Loucy (cell line): Measurements from ENCODE around the gene GJA3.

Source experiments
- H2AFZ ChIP-seq: fragments of 200-600 bp; sonication (generic); 2 replicates; pipeline ENCODE4 v1.6.0; 2016; ENCODE audit warnings: antibody characterized with exemption, mild to moderate bottlenecking, low read length, moderate library complexity
- H3F3A ChIP-seq: fragments of 200-600 bp; 2 replicates; pipeline ENCODE4 v1.6.0; 2016; ENCODE audit warnings: antibody characterized with exemption, low read depth, mild to moderate bottlenecking
- H3K27me3 ChIP-seq: fragments of 200-600 bp; sonication (generic); 2 replicates; pipeline ENCODE4 v1.6.1; 2014; ENCODE audit warnings: low read length, mild to moderate bottlenecking; ENCODE audit not compliant: insufficient read depth, poor library complexity, severe bottlenecking
- H3K36me3 ChIP-seq: fragments of 200-600 bp; sonication (generic); 2 replicates; pipeline ENCODE4 v1.6.1; 2016; ENCODE audit warnings: low read length; ENCODE audit not compliant: insufficient read depth
- H3K4me1 ChIP-seq: fragments of 200-600 bp; sonication (generic); 2 replicates; pipeline ENCODE4 v1.5.1; 2014; ENCODE audit warnings: low read length, mild to moderate bottlenecking; ENCODE audit not compliant: insufficient read depth, poor library complexity, severe bottlenecking
- H3K4me2 ChIP-seq: fragments of 200-600 bp; sonication (generic); 2 replicates; pipeline ENCODE4 v1.6.0; 2014; ENCODE audit warnings: antibody characterized with exemption, low read length, low read depth, mild to moderate bottlenecking; ENCODE audit not compliant: poor library complexity, severe bottlenecking
- H3K4me3 ChIP-seq: fragments of 200-600 bp; sonication (generic); 2 replicates; pipeline ENCODE4 v1.5.1; 2014; ENCODE audit warnings: low read length, mild to moderate bottlenecking, mixed read lengths; ENCODE audit not compliant: poor library complexity, severe bottlenecking
- H3K79me2 ChIP-seq: fragments of 200-600 bp; sonication (generic); 2 replicates; pipeline ENCODE4 v1.6.1; 2014; ENCODE audit warnings: low read length; ENCODE audit not compliant: insufficient read depth
- H3K9ac ChIP-seq: fragments of 200-600 bp; sonication (generic); 2 replicates; pipeline ENCODE4 v1.6.0; 2014; ENCODE audit warnings: mild to moderate bottlenecking, low read depth, low read length, moderate library complexity; ENCODE audit not compliant: poor library complexity, severe bottlenecking
- H3K9me2 ChIP-seq: fragments of 200-600 bp; sonication (generic); replicated peaks from 2 replicates; pipeline ENCODE4 v1.6.1; 2016; ENCODE audit warnings: low read depth, low read length, mixed read lengths
- H3K9me3 ChIP-seq: fragments of 200-600 bp; sonication (generic); 2 replicates; pipeline ENCODE4 v1.6.1; 2014; ENCODE audit warnings: mild to moderate bottlenecking, antibody characterized with exemption, low read length, low read depth; ENCODE audit not compliant: insufficient read depth
- H4K20me1 ChIP-seq: fragments of 200-600 bp; sonication (generic); 2 replicates; pipeline ENCODE4 v1.6.0; 2014; ENCODE audit warnings: antibody characterized with exemption, low read length, mild to moderate bottlenecking; ENCODE audit not compliant: insufficient read depth, poor library complexity, severe bottlenecking
- CTCF ChIP-seq: fragments of 200-600 bp; sonication (generic); conservative IDR thresholded peaks from 2 replicates; pipeline ENCODE4 v1.5.1; 2014; ENCODE audit warnings: mild to moderate bottlenecking, antibody characterized with exemption, low read length
- EZH2phosphoT487 ChIP-seq: fragments of 200-600 bp; IDR thresholded peaks from 2 replicates; pipeline ENCODE4 v1.6.1; 2018; ENCODE audit warnings: antibody characterized with exemption, mild to moderate bottlenecking, moderate library complexity, borderline replicate concordance

Gene GJA3

GRCh38 chr13:20102525-20103180 lies 58.2 kb downstream of the GJA3 start:
- H3K9me3 ChIP-seq, result no peaks in the 10 kb centered on the region
- no peaks in the 10 kb centered on the region for H3K27me3 ChIP-seq
- no peaks in the 10 kb centered on the region for H3K36me3 ChIP-seq
- no peaks in the 10 kb centered on the region for H3F3A ChIP-seq
- H3K4me3 ChIP-seq, result no peak overlapping the region
- no peak overlapping the region for H3K9ac ChIP-seq
- H3K4me2 ChIP-seq, result no peak overlapping the region
- peak overlapping the region; percentile 18; the same call in 1 of the 2 replicates for H2AFZ ChIP-seq
- no peaks in the 10 kb centered on the region for H3K9me2 ChIP-seq
- no peaks in the 10 kb centered on the region for H3K79me2 ChIP-seq
- peaks cover 26% of the 10 kb centered on the region for H3K4me1 ChIP-seq
- no peaks in the 10 kb centered on the region for H4K20me1 ChIP-seq
- TF ChIP-seq EZH2phosphoT487 (no peak), CTCF (no peak)

GRCh38 chr13:20101467-20102316 lies 59.2 kb downstream of the GJA3 start:
- Histone ChIP-seq H3K27me3 (no peaks in the 10 kb centered on the region), H4K20me1 (no peaks in the 10 kb centered on the region), H3K9me3 (no peaks in the 10 kb centered on the region), H3K4me2 (peak overlapping the region; percentile 50), H3K9ac (no peak overlapping the region), H3K36me3 (no peaks in the 10 kb centered on the region), H3K79me2 (no peaks in the 10 kb centered on the region), H3K4me1 (peaks cover 26% of the 10 kb centered on the region), H3K4me3 (peak overlapping the region; percentile 41), H3K9me2 (no peaks in the 10 kb centered on the region), H2AFZ (peak overlapping the region; percentile 18), H3F3A (no peaks in the 10 kb centered on the region)
- no peak for TF ChIP-seq EZH2phosphoT487
- TF ChIP-seq CTCF, result no peak

DNA sequence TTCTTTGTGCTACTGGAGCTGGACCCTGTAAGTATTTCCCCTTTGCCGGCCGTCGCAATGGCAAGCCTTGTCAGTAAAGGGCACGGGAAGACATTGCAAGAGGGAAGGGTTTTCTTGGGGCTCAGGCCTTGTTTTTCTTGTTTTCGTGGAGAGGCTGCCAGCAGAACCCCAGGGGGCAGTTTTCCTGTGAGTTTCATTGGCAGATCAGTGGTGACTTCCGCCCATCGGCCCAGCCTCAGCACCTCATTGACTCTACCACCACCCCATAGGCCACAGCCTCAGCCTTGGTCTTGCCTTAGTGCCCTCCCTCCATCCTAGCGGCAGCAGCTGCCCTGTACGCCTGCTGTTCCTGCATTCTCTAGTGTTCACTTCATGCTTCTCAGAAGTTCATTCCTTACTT lies 61.5 kb downstream of the GJA3 start:
- Histone ChIP-seq H3K9ac (no peak overlapping the region), H3K79me2 (no peaks in the 10 kb centered on the region), H3K27me3 (no peaks in the 10 kb centered on the region), H4K20me1 (no peaks in the 10 kb centered on the region), H3K4me1 (peaks cover 26% of the 10 kb centered on the region), H3K9me2 (no peaks in the 10 kb centered on the region), H3K4me3 (no peak overlapping the region), H3F3A (no peaks in the 10 kb centered on the region), H3K9me3 (no peaks in the 10 kb centered on the region), H3K36me3 (no peaks in the 10 kb centered on the region), H2AFZ (no peak overlapping the region), H3K4me2 (no peak overlapping the region)
- no peak for TF ChIP-seq CTCF
- no peak for TF ChIP-seq EZH2phosphoT487
